GM18508 (cell line): ENCODE data around the gene JAKMIP2.
"Not testable (repeated sequence)": the region's sequence is repeated elsewhere in the genome, so short reads cannot be mapped to it uniquely, and the experiment has no call there.

Experiments
- ATAC-seq: cut with Tn5 transposase; IDR thresholded peaks from one replicate; pipeline ENCODE4 v1.9.1; 2021; ENCODE audit warnings: moderate number of reproducible peaks; ENCODE audit not compliant: insufficient read depth, unreplicated experiment

Gene JAKMIP2

DNA sequence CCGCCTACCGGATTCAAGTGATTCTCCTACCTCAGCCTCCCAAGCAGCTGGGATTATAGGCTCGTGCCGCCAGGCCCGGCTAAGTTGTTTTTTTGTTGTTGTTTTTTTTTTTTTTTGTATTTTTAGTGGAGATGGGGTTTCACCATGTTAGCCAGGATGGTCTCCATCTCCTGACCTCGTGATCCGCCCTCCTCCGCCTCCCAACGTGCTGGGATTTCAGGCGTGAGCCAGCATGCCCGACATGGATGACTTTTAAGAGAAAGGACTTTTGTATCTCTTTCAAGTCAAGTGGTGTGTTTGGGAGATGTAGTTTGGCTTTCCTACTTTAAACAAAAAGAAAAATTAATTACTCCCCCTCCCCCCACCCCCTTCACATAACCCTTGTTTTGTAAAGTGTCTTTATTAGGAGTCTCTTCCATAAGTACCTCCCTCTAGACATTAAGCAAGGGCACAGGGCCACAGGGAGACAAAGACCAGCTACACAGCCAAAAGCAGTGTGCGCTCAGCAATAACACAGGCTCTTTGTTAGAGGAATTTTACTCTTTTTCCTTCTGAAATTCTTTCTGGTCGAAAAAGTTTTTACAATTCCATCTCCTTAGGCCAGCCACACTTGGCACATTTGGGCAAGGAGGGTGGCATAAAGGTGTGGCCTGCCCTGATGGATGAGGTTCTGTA lies 31.2 kb downstream of the JAKMIP2 start:
- no peak for ATAC-seq

DNA sequence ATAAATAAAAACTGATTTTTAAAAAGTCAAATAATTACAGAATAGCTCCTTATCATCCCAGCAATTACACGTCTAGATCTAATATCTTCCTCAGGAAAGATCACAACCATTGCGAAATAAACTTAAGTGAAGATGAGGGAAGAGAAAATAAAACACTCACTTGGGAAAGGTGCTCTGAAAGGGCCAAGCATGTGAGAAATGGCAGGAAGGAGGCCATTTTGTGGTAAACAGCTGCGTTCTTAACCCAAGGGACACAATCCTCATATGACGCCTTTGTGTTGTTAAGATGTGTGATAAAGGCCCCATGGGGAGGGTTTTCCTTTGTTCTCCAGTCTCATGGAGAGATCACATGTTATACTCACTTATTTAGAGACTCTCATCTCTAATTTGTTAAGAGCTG lies 32.5 kb downstream of the JAKMIP2 start:
- ATAC-seq: no peak

DNA sequence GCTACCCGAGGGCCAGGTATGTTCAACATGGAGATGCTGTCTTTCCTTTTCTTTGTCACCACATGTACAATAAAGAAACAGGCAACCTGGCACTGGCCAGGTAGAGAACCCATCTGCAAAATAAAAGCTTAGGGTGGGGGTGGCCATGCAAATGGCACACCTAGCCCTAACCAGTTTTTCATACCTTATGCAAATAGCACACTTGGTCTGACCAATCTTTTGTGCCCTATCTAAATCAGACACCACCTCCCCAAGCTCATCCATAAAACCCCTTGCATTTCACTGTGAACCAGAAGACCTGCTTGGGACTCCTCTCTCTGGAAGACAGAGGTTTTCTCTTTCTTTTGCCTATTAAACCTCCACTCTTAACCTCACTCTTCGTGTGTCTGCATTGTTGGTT lies 33.9 kb downstream of the JAKMIP2 start:
- ATAC-seq: no peak

DNA sequence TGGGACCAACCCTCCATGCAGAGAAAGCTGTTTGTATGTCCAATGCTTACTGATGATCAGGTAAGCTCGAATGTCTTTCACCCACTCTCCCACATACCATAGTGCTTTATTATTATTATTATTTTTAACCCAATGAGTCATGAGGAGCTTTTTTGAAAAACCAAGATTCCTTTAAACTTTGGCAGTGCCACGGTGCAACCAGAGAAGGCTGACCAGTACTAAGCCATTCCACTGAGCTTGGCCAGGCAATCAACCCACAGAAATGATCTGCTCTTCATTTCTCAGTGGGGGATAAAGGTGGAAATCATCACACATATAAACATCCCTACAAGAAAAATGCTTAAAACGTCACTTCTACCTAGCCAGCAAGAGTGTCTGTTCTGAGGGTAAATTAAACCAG lies 35.5 kb downstream of the JAKMIP2 start:
- ATAC-seq: no peak

DNA sequence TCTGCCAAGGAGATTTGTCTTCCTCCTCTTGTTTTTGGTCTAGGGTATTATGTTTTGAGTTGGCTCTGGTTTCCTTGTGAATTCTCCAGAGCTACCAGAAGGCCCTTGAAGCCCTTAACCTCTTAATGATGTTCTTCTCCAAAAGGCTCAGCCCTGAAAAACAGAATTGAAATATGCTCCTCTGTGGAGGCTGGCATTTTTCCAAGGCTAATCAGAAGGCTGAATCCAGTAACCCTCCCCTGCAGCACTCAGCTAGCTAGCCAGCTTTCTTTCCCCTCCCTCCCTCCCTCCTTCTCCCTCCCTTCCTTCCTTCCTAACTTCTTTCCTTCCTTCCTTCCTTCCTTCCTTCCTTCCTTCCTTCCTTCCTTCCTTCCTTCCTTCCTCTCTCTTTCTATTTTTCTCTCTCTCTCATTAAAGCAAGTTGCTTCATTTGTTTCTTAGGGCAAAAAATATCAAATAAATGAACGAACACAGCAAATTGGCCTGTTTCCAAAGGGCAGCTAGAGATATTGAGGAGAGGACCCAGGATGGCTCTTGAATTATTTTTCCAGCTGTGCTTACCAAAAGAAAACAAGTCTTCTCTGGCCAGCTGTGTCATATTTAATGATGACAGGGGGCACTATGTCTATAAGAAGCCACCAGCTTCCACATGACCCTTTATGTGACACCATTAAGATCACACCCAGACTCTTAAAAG lies 38.7 kb downstream of the JAKMIP2 start:
- ATAC-seq: no peak

DNA sequence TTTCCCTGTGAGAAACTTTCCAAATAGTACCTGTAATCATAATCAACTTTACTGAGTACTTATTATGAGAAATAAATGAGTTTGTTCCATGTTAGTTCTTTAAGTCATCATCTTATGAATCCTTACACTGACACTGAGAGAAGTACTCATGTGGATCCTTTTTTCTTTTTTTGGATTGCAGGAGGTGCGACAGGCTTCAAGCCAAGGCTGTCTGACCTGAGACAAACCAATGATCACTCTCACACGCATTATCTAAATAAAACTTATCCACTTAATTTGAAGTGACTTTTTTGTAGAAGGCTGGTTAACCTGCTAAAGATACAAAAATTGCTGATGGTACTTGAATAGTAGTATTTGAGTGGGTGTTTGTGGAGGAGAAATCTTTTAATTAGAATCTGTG lies 39.5 kb downstream of the JAKMIP2 start:
- ATAC-seq: no peak

DNA sequence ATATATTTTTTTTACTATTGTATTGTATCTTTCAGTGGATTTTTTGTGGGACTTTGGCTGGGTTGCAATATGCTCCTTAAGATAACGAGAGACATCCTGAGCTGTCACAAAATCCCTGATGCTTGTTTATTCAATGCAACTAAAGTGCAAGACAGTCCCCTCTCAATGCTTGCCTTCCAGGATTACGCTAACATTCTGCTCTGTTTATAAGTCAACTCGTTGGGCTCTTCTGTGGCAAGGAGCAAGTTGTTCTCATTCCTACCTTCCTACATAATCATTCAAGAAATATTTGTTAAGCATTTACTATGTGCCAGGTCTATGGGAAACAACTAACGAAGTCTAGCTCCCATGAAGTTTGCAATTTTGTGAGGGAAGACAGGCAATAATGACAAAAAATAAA lies 40.4 kb downstream of the JAKMIP2 start:
- no peak for ATAC-seq

DNA sequence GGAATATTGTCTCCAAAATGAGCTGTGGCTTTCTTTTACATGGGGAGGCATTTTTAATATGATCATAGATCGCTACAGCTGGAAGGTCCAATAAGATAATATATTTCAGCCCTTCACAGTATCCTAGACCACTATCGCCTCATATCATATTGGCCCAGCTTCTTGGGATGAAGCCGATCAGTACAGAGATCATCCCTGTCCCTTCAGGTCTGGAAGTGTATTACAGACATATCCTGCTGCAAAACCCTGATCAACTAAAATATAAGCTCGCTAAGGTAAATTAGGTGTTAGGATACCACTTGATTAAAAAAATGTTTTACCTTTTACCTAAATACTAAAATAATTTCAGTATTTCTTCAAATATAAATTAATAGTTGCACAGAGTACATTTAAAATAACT lies 41.7 kb downstream of the JAKMIP2 start:
- no peak for ATAC-seq

DNA sequence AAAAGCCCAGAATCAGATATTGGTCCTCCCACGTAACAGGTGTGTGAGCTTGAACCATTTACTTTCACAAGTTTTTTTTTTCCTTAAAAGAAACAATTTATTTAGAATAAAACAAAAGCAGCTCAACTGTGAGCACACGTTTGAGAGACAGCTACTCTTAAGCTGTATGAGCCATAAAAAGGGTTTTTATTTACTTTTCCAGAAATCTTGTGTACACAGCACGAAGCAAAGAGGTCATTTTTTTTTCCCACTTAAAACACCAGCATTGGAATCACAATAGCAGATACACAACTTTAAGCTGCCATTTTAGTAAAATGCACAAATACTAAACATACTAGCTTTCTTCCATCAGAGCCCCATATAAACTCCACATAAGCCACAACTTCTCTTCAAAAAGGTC lies 44.6 kb downstream of the JAKMIP2 start:
- ATAC-seq: no peak

DNA sequence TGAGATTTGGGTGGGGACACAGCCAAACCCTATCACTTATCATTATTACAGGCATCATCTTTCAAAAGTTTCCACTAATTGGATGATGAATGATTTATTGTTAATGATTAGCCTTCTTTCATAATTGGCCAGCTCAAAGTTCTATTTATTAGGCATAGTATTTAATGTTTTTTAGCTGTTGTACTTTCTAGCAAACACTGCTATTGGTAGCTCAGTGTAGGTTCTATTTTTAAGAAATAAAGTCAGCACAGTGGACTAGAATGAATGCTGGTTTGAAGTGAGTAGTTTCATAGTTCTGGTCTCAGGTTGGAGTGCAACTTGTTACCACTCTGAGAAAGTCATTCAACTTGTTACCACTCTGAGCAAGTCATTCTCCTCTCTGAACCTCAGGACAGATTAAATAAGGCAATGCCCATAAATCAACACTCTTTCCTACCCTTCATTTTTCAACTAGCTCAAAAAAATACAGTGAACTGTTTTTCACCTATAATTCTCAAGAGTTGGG lies 46.9 kb downstream of the JAKMIP2 start:
- ATAC-seq: no peak

DNA sequence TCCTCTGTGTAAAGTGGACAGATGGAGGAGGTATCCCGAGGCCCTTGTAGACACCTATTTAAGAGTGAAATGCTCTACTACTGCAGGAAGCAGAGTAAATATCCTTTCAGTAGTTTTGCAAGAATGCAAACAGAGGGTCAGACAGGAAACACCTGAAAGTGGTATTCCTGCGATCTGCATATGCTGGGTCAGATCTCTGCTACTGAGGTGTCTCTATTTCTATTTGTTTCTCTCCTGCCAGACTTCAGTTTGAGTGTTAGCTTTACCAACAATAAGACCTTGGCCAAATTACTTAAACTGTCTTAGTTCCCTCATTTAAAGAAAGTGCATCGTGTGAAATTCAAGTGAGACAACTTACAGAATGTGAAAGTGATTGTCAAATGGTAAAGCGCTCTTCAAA lies 47.6 kb downstream of the JAKMIP2 start:
- no peak for ATAC-seq

DNA sequence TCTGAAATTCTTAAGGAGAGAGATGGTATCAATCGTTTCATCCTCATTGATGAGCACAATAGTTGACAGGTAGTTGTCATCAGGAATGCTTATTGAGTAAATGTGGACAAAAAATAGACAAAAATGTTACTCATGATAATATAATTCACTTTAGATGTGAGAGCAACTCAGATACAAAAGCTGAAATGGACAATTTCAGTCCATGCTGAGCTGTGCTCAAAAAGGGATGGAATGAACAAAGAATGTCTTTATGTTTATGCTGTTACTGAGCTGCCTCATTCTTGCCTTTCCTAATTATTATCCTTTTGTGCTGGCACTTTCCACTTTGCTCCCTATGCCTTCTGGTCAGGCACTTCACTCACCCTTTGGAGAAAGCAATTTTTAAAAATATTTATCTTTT lies 49.5 kb downstream of the JAKMIP2 start:
- ATAC-seq: no peak

DNA sequence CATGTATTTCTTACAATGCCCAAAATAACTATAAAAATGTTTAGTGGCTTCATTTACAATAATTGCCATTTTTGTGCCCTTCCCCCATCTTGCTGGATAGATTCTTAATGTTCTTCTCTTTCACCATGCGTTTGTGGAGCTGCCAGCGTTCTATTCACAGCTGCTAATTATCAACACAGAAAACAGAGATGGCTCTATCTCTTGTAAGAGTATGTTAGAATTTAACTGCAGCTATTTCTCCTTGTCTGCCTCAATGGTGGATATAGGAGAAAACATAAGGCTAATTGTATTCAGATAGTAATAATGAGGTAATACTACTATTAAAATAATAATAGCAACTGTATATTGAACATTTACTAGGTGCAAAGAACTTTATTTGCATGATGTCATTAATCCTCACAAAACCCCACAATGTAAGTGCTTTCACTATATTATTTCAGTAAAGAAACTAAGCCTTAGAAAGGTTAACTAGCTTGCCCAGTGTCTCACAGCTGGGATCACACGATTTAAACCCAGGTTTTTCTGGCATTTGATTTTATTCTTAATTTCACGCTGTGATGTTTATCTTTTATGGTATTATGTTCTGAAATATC lies 50.1 kb downstream of the JAKMIP2 start:
- no peak for ATAC-seq

DNA sequence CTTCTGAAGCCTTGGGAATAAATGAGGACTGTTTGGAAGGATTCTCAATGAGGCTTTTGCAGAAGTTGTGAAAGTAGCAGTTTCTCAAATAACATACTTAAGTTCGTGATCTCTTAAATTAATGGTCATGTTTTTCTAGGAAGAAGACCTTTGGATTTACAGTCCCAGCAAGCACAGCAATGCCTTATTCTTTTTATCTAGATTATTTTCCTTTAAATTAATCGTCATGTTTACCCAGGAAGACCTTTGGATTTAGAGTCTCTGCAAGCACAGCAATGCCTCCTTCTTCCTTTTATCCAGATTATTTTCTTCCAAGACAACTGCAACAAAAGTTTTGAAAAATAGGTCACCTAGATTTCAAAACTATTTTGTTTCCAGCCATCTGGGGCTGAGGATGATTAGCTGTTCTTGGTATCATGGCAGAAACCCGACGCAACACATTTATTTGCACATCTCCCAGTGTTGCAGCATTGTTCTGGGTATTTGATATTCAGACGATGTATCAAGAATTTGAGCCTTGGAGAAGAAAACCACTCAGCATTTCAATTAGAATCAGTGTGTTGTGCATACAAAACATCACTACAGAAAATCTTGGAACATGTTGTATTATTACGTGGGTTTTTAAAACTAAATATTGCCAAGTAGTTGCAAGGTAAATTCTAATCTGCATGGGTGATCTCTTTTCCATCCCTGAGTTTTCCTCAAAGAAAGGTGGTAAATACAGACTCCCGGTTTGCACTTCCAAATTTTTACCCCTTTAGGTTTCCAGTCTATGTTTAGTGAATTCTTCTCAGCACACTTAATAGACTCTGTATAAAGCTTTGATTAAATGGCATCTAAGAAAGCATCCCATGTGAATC lies 50.9 kb downstream of the JAKMIP2 start:
- ATAC-seq: no peak

DNA sequence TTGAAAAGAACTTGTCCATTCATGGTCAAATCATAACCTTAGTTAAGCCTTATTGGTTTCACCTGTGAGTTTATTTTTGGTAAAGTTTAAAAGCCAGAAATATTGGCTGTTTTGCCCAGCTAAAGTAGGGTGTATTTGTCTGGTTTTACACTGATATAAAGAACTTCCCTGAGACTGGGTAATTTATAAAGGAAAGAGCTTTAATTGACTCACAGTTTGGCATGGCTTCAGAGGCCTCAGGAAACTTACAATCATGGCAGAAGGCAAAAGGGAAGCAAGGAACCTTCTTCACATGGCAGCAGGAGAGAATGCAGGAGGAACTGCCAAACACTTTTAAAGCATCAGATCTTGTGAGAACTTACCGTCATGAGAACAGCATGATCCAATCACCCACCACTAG lies 55.3 kb downstream of the JAKMIP2 start:
- no peak for ATAC-seq

DNA sequence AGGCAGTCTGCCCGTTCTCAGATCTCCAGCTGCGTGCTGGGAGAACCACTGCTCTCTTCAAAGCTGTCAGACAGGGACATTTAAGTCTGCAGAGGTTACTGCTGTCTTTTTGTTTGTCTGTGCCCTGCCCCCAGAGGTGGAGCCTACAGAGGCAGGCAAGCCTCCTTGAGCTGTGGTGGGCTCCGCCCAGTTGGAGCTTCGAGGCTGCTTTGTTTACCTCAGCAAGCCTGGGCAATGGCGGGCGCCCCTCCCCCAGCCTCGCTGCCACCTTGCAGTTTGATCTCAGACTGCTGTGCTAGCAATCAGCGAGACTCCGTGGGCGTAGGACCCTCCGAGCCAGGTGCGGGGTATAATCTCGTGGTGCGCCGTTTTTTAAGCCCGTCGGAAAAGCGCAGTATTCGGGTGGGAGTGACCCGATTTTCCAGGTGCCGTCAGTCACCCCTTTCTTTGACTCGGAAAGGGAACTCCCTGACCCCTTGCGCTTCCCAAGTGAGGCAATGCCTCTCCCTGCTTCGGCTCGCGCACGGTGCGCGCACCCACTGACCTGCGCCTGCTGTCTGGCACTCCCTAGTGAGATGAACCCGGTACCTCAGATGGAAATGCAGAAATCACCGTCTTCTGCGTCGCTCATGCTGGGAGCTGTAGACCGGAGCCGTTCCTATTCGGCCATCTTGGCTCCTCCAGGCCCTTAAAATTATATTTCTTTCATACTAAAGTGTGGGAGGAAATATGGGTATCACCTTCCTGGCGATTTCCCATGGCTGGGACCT lies 61.2 kb downstream of the JAKMIP2 start:
- ATAC-seq: not testable (repeated sequence)

DNA sequence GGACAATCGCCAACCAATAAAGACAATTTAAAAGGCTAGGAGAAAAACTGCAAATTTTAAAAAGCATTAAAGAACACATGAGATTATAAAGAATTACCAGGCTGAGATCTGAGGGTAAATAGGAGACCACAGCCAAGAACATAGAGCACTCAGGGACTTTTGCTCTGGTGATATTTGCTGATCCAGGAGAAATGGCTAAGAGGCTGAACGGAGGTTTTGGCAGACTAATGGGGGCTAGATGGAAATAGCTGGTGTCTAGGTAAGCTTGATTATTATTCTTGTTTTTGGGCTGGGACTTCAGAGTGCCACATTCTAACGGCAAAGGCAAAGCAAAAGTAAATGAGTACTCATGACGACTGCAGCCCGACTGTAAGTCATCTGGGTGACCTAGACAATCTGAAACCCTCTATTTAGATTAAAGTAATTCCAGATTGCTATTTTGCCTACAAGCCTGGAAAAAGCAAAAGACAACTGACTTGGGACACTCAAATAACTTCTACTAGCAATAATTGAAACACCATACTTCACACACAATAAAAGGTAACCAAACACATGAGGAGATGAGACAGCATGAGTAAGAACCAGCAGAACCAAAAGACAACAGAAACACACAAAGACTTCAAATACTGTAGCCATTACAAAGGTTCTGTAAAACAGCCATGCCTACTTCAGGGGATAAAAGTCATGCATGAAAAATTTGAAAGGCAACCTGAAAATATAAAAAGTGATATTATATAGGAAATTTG lies 68.8 kb downstream of the JAKMIP2 start:
- no peak for ATAC-seq

DNA sequence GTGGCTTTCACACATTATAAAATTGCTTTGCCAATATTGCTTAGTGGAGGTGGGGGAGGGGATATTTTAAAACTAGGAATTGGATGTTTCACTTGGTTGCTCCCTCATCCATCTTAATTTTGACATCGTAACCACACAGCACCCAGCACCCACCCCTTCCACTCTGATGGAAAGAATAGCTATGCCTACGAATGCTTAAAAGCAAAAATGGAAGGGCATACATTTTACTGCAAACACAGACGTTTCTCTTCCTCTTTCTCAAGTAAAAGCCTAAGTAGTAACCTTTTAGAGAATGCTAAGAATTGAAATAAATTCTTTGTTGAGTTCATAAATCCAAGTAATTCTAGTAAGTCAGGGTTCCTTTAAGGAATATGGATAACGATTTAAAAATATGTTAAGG lies 69.9 kb downstream of the JAKMIP2 start:
- no peak for ATAC-seq

DNA sequence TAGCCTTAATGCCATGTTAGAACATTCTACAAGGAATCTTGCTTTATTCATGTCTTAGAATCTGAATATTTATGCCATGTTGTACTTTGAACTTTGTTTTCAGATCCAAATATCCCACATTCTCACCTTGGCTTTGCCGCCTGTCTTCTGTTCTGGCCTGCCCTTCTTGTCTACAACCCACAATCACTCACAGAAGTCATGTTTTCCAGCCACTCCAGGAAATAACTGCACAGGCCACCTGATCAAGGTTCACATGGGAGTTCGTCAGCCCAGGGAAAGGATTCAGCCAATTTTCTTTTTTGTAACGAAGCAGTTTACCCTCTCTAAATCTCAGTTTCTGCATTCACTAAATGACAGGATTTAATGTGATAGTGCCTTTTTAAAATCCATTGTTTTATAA lies 70.5 kb downstream of the JAKMIP2 start:
- ATAC-seq: no peak
